SK-N-SH treated with all-trans-retinoic acid at 6 μM for 48 hours (cell line): Measurements from ENCODE around the gene L1CAM.

Experiments used
- ARNTL ChIP-seq: fragments of 450-650 bp; formaldehyde crosslinking; IDR thresholded peaks from 2 replicates; pipeline ENCODE4 v1.5.0; 2020; ENCODE audit warnings: low read depth, mild to moderate bottlenecking, moderate library complexity, borderline replicate concordance
- CSDC2 ChIP-seq: fragments of 250-450 bp; sonication (Bioruptor Pico); IDR thresholded peaks from 2 replicates; pipeline ENCODE4 v1.5.0; 2020; ENCODE audit warnings: mild to moderate bottlenecking, moderate library complexity
- GLIS3 ChIP-seq: fragments of 250-450 bp; sonication (Bioruptor Pico); IDR thresholded peaks from 2 replicates; pipeline ENCODE4 v1.5.0; 2020; ENCODE audit warnings: mild to moderate bottlenecking, moderate library complexity
- TCF4 ChIP-seq: fragments of 250-450 bp; sonication (Bioruptor Pico); IDR thresholded peaks from 2 replicates; pipeline ENCODE4 v1.8.0; 2021; ENCODE audit warnings: mild to moderate bottlenecking, moderate library complexity, borderline replicate concordance
- ZNF565 ChIP-seq: fragments of 450-650 bp; formaldehyde crosslinking; conservative IDR thresholded peaks from 2 replicates; pipeline ENCODE4 v1.5.0; 2020; ENCODE audit warnings: low read depth, mild to moderate bottlenecking, moderate library complexity
- ZNF8 ChIP-seq: fragments of 450-650 bp; formaldehyde crosslinking; IDR thresholded peaks from 2 replicates; pipeline ENCODE4 v1.5.0; 2020; ENCODE audit warnings: mild to moderate bottlenecking, moderate library complexity
- TF ChIP-seq, protein P1 (sequence below): fragments of 250-450 bp; sonication (Bioruptor Pico); IDR thresholded peaks from 2 replicates; pipeline ENCODE4 v1.8.0; 2020; ENCODE audit warnings: mild to moderate bottlenecking, moderate library complexity, borderline replicate concordance
- TF ChIP-seq, protein P2 (sequence below): fragments of 250-450 bp; sonication (Bioruptor Pico); IDR thresholded peaks from 2 replicates; pipeline ENCODE4 v1.8.0; 2021; ENCODE audit warnings: low read depth, mild to moderate bottlenecking, moderate library complexity, borderline replicate concordance
- TF ChIP-seq, protein P3 (sequence below): fragments of 250-450 bp; sonication (Bioruptor Pico); IDR thresholded peaks from 2 replicates; pipeline ENCODE4 v1.5.1; 2020; ENCODE audit warnings: low read depth, mild to moderate bottlenecking, moderate library complexity

DNA sequence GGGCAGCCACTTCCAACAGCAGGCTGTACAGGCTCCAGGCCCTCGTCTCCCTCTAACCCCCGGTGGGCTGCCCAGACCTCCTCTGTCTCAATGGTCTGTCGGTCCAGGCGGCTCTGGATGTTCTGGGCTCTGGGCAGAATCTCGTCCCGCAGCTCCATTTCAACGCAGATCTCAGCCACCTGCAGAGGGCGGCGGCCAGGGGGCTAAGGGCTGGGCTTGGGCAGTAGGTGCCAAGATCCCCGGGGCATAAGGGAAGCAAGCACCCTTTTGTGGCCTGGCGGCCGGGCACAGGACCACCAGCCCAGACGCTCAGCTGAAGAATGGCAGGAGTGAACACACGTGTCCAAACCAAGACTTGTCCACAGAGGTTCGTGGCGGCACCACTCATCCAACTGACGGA is 27.7 kb upstream of the L1CAM start:
- no peak for TF ChIP-seq ARNTL
- no peak for TF ChIP-seq ZNF8 (CRISPR knock-in tag)
- TF ChIP-seq TCF4 (CRISPR knock-in tag): no peak
- TF ChIP-seq, protein P1, sequence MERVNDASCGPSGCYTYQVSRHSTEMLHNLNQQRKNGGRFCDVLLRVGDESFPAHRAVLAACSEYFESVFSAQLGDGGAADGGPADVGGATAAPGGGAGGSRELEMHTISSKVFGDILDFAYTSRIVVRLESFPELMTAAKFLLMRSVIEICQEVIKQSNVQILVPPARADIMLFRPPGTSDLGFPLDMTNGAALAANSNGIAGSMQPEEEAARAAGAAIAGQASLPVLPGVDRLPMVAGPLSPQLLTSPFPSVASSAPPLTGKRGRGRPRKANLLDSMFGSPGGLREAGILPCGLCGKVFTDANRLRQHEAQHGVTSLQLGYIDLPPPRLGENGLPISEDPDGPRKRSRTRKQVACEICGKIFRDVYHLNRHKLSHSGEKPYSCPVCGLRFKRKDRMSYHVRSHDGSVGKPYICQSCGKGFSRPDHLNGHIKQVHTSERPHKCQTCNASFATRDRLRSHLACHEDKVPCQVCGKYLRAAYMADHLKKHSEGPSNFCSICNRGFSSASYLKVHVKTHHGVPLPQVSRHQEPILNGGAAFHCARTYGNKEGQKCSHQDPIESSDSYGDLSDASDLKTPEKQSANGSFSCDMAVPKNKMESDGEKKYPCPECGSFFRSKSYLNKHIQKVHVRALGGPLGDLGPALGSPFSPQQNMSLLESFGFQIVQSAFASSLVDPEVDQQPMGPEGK (CRISPR knock-in tag): no peak
- TF ChIP-seq, protein P2, sequence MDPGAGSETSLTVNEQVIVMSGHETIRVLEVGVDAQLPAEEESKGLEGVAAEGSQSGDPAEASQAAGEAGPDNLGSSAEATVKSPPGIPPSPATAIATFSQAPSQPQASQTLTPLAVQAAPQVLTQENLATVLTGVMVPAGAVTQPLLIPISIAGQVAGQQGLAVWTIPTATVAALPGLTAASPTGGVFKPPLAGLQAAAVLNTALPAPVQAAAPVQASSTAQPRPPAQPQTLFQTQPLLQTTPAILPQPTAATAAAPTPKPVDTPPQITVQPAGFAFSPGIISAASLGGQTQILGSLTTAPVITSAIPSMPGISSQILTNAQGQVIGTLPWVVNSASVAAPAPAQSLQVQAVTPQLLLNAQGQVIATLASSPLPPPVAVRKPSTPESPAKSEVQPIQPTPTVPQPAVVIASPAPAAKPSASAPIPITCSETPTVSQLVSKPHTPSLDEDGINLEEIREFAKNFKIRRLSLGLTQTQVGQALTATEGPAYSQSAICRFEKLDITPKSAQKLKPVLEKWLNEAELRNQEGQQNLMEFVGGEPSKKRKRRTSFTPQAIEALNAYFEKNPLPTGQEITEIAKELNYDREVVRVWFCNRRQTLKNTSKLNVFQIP (CRISPR knock-in tag): no peak
- TF ChIP-seq ZNF565 (CRISPR knock-in tag): no peak
- TF ChIP-seq, protein P3, sequence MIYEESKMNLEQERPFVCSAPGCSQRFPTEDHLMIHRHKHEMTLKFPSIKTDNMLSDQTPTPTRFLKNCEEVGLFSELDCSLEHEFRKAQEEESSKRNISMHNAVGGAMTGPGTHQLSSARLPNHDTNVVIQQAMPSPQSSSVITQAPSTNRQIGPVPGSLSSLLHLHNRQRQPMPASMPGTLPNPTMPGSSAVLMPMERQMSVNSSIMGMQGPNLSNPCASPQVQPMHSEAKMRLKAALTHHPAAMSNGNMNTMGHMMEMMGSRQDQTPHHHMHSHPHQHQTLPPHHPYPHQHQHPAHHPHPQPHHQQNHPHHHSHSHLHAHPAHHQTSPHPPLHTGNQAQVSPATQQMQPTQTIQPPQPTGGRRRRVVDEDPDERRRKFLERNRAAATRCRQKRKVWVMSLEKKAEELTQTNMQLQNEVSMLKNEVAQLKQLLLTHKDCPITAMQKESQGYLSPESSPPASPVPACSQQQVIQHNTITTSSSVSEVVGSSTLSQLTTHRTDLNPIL (CRISPR knock-in tag): no peak
- TF ChIP-seq CSDC2 (CRISPR knock-in tag): no peak
- no peak for TF ChIP-seq GLIS3
